Posterior cingulate gyrus (tissue), 11 donors: ENCODE results near the gene PDZRN3.

ENCODE experiments used
- DNase-seq, 10 donors: peaks; one replicate each; pipeline versions ENCODE4 v3.0.0 to v3.0.0-alpha.2; 2020 to 2021; ENCODE audit warnings: mixed read lengths in 3 of 10
- intact Hi-C: fragments of 100-400 bp; cut with DNase I; formaldehyde crosslinking; loops from one replicate; pipeline ENCODE4 v1.15.1; 2023

The PDZRN3 gene

GRCh38 chr3:73403444-73403843 is 221.3 kb downstream of the PDZRN3 start:
- intact Hi-C loops, result no loop called here
- no peak for DNase-seq

GRCh38 chr3:73401616-73402279 is 223.0 kb downstream of the PDZRN3 start:
- DNase-seq, result no peak
- intact Hi-C loops, result no loop called here

GRCh38 chr3:73401059-73401458 is 223.7 kb downstream of the PDZRN3 start:
- intact Hi-C loops, result no loop called here
- DNase-seq, result no peak

GRCh38 chr3:73399666-73400253 is 225.0 kb downstream of the PDZRN3 start:
- intact Hi-C loops, result no loop called here
- DNase-seq, result no peak

- intact Hi-C loops, result no loop called here
- no peak for DNase-seq
Observed at GRCh38 chr3:73399106-73399505, 225.6 kb downstream of the PDZRN3 start.

GRCh38 chr3:73398084-73398483 is 226.7 kb downstream of the PDZRN3 start:
- intact Hi-C loops, result no loop called here
- no peak for DNase-seq

GRCh38 chr3:73394240-73394639 is 230.5 kb downstream of the PDZRN3 start:
- no peak for DNase-seq
- intact Hi-C loops, result no loop called here

GRCh38 chr3:73393005-73393404 is 231.7 kb downstream of the PDZRN3 start:
- DNase-seq, result peak in 5 of 10 donors; percentile 15 to 83 (median 65)
- intact Hi-C loops, result no loop called here

- DNase-seq, result peak in 2 of 10 donors; percentile 65 to 68
- intact Hi-C loops, result no loop called here
Observed at GRCh38 chr3:73391984-73392383, 232.8 kb downstream of the PDZRN3 start.

- DNase-seq, result no peak
- intact Hi-C loops, result no loop called here
Observed at GRCh38 chr3:73389928-73390327, 234.8 kb downstream of the PDZRN3 start.

- intact Hi-C loops, result no loop called here
- DNase-seq, result no peak
Observed at GRCh38 chr3:73389117-73389813, 235.5 kb downstream of the PDZRN3 start.

GRCh38 chr3:73385568-73385967 is 239.2 kb downstream of the PDZRN3 start:
- intact Hi-C loops, result no loop called here
- DNase-seq, result peak in 1 of 10 donors; percentile 54

GRCh38 chr3:73384091-73384906 is 240.4 kb downstream of the PDZRN3 start:
- DNase-seq, result peak in 2 of 10 donors; percentile 77 to 79
- intact Hi-C loops, result no loop called here

GRCh38 chr3:73383470-73384049 is 241.2 kb downstream of the PDZRN3 start:
- peak in 1 of 10 donors; percentile 78 for DNase-seq
- intact Hi-C loops, result no loop called here

GRCh38 chr3:73381551-73381950 is 243.2 kb downstream of the PDZRN3 start:
- no peak for DNase-seq
- intact Hi-C loops, result no loop called here

- intact Hi-C loops, result no loop called here
- DNase-seq, result no peak
Observed at GRCh38 chr3:73380735-73381532, 243.8 kb downstream of the PDZRN3 start.

GRCh38 chr3:73379465-73379864 is 245.3 kb downstream of the PDZRN3 start:
- no peak for DNase-seq
- intact Hi-C loops, result no loop called here

- no peak for DNase-seq
- intact Hi-C loops, result no loop called here
Observed at GRCh38 chr3:73378207-73378606, 246.5 kb downstream of the PDZRN3 start.

GRCh38 chr3:73365756-73366397 is 258.9 kb downstream of the PDZRN3 start:
- intact Hi-C loops, result no loop called here
- peak in 9 of 10 donors; percentile 33 to 94 (median 61) for DNase-seq
